ENCODE data around the gene PRKCE.

DNA sequence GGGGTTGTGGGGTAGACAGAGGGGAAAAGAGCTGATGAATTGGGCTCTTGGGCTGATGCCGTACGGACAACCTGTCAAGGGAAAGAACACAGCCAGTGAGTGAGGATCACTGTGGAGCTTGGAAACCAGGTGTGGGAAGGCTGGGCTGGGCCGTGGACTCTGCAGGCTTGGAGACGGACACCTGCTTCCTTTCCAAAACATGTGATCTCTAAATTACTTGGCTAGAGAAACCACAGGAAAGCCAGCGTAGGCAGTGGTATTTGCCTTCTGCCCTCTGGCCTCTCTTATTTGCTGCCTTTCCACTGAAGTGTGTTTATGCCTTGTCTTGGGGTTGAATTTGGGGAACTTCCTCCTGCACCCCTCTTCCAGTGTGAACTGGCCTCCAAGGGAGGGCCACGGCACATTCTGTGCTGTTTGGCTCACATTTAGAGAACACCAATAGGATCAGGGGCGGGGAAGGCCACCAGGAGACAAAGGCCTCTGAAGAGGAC lies 267.7 kb downstream of the PRKCE start:
- TF ChIP-seq ZNF274 (IDR thresholded peaks at IDR 0.05; ENCODE audit: low read depth, low read length) (no peak), YY1 (IDR thresholded peaks at IDR 0.05; ENCODE audit: insufficient read depth, insufficient read length) (no peak), SUZ12 (IDR thresholded peaks at IDR 0.05; ENCODE audit: extremely low read depth, insufficient read depth, insufficient read length) (no peak)

Measured in NT2/D1 (cell line).